AG08396 (cell line): ENCODE data around the gene INHA.

Source experiments
- DNase-seq: peaks from one replicate; pipeline ENCODE4 v3.0.0; 2012; ENCODE audit warnings: low spot score, mixed read lengths

The INHA gene

GRCh38 chr2:219559156-219559915 is 12.8 kb upstream of the INHA start:
- DNase-seq = no peak

GRCh38 chr2:219560037-219560892 is 11.8 kb upstream of the INHA start:
- DNase-seq = peak; percentile 62

- no peak for DNase-seq
Observed at GRCh38 chr2:219560893-219561178, 11.3 kb upstream of the INHA start.

DNA sequence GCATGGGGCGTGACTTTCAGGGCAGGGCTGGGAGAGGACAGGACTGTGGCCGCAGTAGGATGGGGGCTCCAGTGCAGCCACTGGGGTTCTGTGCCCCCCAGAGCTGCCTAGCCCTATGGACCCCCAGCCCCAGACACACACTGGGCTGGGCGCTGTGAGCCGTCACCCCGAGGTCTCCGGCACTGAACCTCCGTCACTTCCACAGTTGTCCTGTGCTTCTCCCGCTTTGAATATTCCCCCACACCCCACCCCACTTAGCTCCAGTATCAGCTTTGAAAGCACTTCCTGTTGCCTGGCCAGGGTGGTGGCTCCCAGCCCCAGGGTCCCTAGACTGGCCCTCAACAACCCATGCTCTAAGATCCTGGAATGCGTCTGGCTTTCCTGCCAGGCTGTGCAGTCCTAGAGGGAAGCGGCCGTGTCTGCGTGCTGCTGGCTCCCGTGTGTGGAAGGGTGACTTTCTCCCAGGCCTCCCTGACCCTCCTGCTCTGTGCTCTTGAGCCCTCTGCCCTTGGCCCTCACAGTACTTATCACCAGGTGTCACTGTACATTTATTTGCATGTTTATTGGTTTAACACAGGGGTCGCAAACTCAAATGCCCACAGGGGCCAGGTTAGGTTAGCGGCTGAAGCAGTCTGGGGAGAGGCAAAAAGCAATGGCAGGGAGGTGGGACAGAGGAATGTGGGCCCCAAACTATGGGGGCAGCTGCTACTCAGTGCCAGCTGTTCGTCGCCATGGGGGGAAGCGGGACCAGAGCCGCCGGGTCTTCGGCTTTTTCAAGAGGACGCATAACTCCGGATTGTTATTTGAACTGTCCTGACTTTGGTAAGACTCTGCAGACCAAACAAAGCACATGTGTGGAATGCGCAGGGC is 10.7 kb upstream of the INHA start:
- no peak for DNase-seq

DNA sequence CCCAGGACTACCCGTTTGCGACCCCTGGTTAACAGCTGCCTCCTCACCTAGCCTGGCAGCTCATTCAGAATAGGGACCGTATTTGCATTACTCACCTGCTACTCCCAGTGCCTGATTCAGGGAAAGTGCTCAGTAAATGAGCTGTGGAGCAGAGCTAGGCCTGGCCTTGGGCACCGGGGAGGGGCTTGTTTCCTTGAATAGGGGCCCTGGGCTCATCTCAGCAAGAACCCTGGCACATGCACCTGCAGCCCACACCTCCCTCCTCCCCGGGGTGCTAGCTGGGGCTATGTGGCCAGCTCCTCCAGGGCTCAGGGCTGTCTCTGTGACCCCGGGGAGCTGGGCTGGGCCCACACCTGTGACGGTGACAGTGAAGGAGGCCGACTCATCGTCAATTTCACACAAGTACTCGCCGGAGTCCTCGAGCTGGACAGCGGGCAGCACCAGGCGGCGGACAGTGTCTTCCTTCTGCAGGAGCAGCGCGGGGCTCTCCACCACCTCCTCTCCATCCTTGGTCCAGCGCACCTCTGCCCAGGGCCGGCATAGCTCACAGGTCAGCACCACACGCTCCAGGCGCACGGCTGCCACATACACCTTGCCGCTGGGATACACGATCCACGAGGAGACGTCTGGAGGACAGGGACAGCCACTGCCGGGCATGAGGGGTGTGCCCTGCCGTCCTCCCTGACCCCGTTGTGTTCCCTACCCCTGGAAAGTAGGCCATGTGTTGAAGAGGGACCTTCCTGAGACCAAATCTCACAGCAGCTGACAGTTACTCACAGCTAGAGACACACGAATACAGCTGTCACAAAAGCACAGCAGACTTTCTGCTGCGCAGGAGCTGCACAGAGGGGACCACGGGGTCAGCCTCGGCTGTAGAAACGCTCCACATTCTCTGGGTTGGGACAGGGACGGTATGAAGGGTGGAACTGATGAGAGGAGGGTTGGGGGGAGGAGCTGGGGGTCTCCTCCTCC is 9.8 kb upstream of the INHA start:
- DNase-seq = no peak

- no peak for DNase-seq
Observed at GRCh38 chr2:219563271-219563928, 8.7 kb upstream of the INHA start.

DNA sequence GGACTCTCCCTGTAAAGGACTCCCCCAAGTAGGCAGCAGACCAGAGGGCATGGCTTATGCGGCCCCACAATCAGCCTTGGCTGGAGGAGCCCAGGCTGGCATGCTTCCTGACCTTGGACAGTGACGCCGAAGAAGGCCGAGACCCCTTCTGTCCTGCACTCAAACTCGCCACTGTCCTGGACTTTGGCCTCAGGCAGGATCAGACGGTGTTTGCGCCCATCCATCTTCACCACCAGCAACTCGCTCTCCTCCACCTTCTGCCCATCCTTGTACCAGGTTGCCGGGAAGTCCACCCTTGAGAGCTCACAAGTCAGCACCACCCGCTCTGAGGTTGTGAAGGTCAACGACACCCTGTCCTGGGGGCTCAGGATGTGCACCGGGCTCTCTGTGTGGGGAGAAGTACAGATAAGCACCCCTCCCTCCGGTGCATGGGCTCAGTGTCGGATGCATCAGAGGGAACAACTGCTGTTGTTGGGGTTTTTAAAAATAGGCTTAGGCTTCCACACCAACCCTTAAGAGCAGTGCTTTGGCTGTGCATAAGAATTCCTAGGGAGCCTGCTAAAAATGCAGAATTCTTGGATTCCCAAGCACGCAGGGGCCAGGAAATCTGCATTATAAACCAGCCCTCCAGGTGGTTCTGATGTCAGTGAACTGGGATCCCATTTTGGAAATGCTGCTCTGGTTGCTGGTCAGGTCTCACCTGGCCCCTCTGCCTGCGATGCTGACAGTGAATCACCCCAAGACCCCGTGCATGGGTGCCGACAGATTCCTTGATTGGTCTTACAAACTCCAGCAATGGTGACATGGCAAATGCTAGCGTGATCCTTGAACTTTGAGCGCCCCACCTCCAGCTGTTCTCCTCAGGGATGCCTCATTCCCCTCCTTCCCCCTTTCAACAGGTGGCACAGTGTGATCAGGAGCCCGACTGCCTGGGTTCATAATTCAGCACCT is 6.7 kb upstream of the INHA start:
- DNase-seq = no peak

DNA sequence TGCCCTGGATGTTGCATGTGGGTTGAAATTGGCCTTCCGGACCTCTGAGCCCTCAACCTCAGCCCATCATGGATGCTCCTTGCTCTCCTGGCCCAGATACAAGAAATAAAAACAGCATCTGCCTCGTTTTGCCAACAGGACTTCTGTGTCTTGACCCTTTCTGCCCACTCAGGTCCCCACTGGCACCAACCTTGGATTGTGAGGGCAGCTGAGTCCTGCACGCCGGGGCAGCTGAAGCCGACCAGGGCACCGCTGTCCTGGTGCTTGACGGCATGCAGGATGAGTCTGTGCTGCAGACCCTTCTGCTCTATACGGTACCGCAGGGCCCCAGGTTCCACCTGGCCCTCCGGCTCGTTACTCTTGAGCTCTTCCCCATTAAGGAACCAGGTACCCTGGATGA is 5.5 kb upstream of the INHA start:
- no peak for DNase-seq

- no peak for DNase-seq
Observed at GRCh38 chr2:219567131-219567530, 5.0 kb upstream of the INHA start.

GRCh38 chr2:219567791-219568361 is 4.2 kb upstream of the INHA start:
- no peak for DNase-seq

DNA sequence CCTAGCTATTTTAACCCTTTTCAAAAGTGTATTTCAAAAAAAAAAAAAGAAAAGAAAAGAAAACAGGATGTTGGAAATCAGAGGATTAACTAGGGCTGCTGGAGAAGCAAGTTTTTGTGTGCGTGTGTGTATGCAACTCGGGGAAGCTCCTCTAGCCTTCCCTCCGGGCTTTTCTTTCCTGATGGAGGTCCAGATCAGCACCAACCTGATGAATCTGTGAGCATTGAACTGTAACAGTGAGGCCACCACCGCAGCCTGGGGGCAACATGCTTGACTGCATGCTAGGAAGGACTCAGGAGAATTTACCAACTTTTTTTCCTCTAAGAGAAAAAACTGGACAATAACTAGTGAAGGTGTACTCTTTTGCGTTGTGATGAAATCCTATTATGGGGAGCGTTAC is 3.1 kb upstream of the INHA start:
- no peak for DNase-seq

DNA sequence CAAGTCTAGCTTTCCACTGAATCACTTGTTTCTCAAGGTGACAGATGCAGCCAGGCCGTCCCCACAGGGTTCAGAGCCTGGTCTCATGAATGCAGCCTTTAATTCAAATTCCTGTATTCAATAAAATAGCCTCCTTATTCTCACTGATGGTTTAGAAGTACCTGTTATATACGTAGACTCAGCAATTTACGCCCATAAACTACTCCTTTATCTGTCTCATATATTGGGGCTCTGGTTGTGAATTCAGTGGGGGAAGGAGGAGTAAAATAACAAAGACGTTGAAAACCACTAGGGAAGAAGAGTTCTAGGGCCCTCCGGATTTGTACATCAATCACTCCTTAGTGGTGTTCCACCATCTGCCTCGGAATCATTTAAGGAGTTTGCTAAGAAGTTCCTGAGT is 2.5 kb upstream of the INHA start:
- DNase-seq = peak; percentile 3

DNA sequence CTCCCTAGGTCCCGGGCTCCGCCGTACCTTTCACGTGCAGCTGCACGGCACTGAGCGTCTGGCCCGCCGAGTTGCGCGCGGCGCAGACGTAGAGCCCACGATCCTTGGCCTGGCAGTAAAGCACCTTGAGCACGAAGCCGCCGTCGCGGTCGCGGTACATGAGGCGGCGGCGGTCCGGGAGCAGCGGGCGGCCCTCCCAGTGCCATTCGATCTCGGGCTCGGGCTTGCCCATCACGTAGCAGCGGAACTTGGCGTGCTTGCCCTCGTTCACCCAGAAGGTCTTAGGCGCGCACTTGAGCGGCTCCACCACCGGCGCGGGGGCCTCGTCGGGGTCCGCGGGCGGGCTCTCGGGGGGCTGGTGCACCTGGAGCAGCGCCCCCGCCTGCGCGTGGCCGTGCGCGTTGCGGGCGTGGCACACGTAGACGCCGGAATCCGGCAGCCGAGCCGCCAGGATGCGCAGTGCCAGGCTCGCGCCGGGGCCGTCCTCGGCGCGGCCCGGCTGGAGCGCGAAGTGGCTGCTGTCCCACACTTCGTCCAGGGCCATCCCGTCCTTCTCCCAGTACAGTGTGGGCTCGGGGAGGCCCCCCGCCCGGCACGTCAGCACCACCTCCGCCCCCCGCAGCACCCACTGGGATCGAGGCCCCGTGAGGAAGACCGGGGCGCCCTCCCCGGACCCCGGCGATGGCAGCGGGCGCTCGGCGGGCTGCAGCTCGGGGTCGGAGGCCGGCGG is 1.8 kb upstream of the INHA start:
- peak; percentile 84 for DNase-seq

- DNase-seq = peak; percentile 66
Observed at GRCh38 chr2:219570924-219571310, 1.2 kb upstream of the INHA start.

DNA sequence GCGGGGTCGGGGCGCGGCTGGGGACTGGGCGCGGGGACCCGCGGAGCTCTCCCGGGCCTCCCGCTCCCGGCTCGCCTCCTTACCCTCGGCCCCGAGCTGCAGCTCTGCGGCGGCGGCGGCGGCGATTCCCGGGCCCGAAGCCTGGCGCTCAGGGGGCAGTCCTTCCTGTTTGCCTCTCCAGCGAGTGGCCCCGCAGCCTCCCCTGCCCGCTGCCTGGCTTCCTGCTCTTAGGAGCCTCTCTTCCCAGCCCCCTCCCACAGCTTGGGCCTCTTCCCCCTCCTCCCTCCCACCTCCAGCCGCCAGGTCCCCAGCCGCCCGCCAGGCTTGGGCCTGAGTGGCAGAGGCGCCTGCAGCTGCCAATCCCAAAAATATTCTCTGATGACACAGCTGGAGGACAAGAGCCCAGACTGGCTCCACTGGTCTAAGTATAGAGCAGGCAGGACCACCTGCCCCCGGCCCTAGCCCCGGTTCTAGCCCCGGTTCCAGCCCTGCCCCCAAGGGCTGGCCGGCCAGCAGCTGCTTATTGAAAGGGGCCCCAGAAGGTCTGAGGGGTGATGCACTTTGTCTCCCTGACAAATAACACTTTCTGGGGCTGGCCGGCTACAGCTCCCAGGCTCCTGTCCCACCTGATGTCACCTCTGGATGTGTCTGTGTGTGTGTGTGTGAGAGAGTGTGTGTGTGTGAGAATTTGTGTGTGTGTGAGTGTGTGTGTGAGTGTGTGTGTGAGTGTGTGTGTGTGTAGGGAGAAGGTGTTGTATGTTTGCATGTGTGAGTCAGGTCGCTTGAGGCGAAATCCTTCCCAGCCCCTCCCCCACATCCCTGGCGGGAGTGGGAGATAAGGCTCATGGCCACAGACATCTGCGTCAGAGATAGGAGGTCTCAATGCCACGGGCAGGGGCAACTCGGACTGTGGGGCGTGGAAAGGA is 536 bp upstream of the INHA start, which contains the start of gene OBSL1:
TSS of gene OBSL1 (minus strand) at position 229 of the 926 bp plus-strand sequence. CDS start 307 bp downstream, outside the sequence.
- DNase-seq = peak; percentile 78

DNA sequence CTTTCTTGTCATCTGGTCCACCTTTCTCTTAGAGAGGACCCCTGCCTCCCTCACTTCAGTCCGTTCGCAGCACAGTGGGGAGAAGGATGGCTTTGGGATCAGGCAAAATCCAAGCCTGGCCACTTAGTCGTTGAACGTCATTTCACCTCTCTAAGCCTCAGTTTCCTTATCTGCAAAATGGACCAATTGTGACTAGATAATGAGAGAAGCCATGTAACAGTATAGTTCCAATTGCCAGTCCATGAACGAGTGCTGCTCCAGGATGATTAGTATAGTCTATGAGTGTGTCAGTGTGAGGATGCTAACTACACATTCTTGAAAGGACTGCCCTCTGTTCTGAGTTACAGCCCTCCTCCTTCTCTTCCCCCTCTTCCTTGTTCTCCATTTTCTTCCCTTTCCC is 1.1 kb downstream of the INHA start:
- DNase-seq = no peak
